GM21619 (cell line): ENCODE data around the gene SIVA1.

ENCODE experiments used
- ATAC-seq: cut with Tn5 transposase; IDR thresholded peaks from one replicate; pipeline ENCODE4 v1.9.1; 2021; ENCODE audit not compliant: unreplicated experiment

The SIVA1 gene

GRCh38 chr14:104734601-104734990 is 18.4 kb upstream of the SIVA1 start:
- no peak for ATAC-seq

- ATAC-seq, result no peak
Observed at GRCh38 chr14:104734991-104735779, 17.8 kb upstream of the SIVA1 start.

- ATAC-seq, result no peak
Observed at GRCh38 chr14:104735830-104736642, 16.9 kb upstream of the SIVA1 start.

GRCh38 chr14:104738375-104739019 is 14.4 kb upstream of the SIVA1 start:
- no peak for ATAC-seq

- no peak for ATAC-seq
Observed at GRCh38 chr14:104739026-104739425, 13.9 kb upstream of the SIVA1 start.

- ATAC-seq, result no peak
Observed at GRCh38 chr14:104739546-104740516, 13.1 kb upstream of the SIVA1 start.

- no peak for ATAC-seq
Observed at GRCh38 chr14:104741108-104741802, 11.7 kb upstream of the SIVA1 start.

GRCh38 chr14:104741803-104742251 is 11.1 kb upstream of the SIVA1 start:
- ATAC-seq, result no peak

GRCh38 chr14:104742586-104743455 is 10.1 kb upstream of the SIVA1 start:
- no peak for ATAC-seq

- no peak for ATAC-seq
Observed at GRCh38 chr14:104743461-104744380, 9.2 kb upstream of the SIVA1 start.

GRCh38 chr14:104744484-104744883 is 8.5 kb upstream of the SIVA1 start:
- no peak for ATAC-seq

- ATAC-seq, result no peak
Observed at GRCh38 chr14:104745431-104745830, 7.5 kb upstream of the SIVA1 start.

GRCh38 chr14:104746071-104746545 is 6.8 kb upstream of the SIVA1 start:
- ATAC-seq, result no peak

GRCh38 chr14:104746934-104747481 is 5.9 kb upstream of the SIVA1 start:
- no peak for ATAC-seq

GRCh38 chr14:104747876-104748275 is 5.1 kb upstream of the SIVA1 start:
- no peak for ATAC-seq

- no peak for ATAC-seq
Observed at GRCh38 chr14:104749111-104749649, 3.8 kb upstream of the SIVA1 start.
